Prostate gland (tissue), 2 donors: ENCODE measurements around the gene ROBO2.

Source experiments
- POLR2A ChIP-seq: fragments of 450-650 bp; IDR thresholded peaks from one replicate; pipeline ENCODE4 v1.6.1; 2016; ENCODE audit warnings: antibody characterized with exemption, mild to moderate bottlenecking
- TF ChIP-seq, protein P1 (sequence below), 4 experiments: fragments of 200-600 bp in 2 of 4; fragments of 450-650 bp in 2 of 4; sonication (generic) in 2 of 4; IDR thresholded peaks; 1 replicate in 3 of 4; 2 replicates in 1 of 4; pipeline ENCODE4 v1.5.1; 2016 to 2019; ENCODE audit warnings: antibody characterized with exemption in 4 of 4, mild to moderate bottlenecking in 2 of 4, moderate library complexity in 2 of 4

- TF ChIP-seq, protein P1, sequence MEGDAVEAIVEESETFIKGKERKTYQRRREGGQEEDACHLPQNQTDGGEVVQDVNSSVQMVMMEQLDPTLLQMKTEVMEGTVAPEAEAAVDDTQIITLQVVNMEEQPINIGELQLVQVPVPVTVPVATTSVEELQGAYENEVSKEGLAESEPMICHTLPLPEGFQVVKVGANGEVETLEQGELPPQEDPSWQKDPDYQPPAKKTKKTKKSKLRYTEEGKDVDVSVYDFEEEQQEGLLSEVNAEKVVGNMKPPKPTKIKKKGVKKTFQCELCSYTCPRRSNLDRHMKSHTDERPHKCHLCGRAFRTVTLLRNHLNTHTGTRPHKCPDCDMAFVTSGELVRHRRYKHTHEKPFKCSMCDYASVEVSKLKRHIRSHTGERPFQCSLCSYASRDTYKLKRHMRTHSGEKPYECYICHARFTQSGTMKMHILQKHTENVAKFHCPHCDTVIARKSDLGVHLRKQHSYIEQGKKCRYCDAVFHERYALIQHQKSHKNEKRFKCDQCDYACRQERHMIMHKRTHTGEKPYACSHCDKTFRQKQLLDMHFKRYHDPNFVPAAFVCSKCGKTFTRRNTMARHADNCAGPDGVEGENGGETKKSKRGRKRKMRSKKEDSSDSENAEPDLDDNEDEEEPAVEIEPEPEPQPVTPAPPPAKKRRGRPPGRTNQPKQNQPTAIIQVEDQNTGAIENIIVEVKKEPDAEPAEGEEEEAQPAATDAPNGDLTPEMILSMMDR (IDR thresholded peaks at IDR 0.05), result no peak
- no peak for TF ChIP-seq POLR2A
Measured at GRCh38 chr3:77479021-77479420, 439.1 kb downstream of the ROBO2 start.
